Spleen (tissue), 11 donors: ENCODE measurements around the gene PALD1. TPM values are rescaled to one million over a fixed set of nuclear protein-coding genes. Genes with fewer than 3 reads are reported as not detected.
A peak's percentile ranks its signal among the peaks of the same experiment; 100 is the strongest.

Source experiments
- DNase-seq: peaks from one replicate; pipeline ENCODE4 v3.0.0-alpha.2; 2020
- H3K27ac ChIP-seq, 8 donors: fragments of 200-600 bp; sonication (generic) in 7 of 8; 1 replicate in 4 of 8; 2 replicates in 4 of 8; pipeline versions ENCODE4 v1.5.0 to v1.8.0; 2016 to 2021; ENCODE audit warnings: inconsistent platforms in 4 of 8, mild to moderate bottlenecking in 4 of 8, moderate library complexity in 1 of 8
- H3K27me3 ChIP-seq, 7 donors: fragments of 200-600 bp; sonication (generic) in 6 of 7; replicated peaks in 1 of 7; 1 replicate in 4 of 7; 2 replicates in 3 of 7; pipeline versions ENCODE4 v1.5.0 to v1.8.0; 2016 to 2021; ENCODE audit warnings: inconsistent platforms in 3 of 7, mild to moderate bottlenecking in 1 of 7
- H3K36me3 ChIP-seq, 6 donors: fragments of 200-600 bp; sonication (generic) in 5 of 6; 1 replicate in 4 of 6; 2 replicates in 2 of 6; pipeline versions ENCODE4 v1.5.0 to v1.8.0; 2016 to 2021; ENCODE audit warnings: inconsistent platforms in 2 of 6
- H3K4me1 ChIP-seq, 6 donors: fragments of 200-600 bp; sonication (generic) in 5 of 6; 1 replicate in 3 of 6; 2 replicates in 3 of 6; pipeline versions ENCODE4 v1.5.0 to v1.8.0; 2016 to 2021; ENCODE audit warnings: inconsistent platforms in 3 of 6
- H3K4me3 ChIP-seq, 8 donors: fragments of 200-600 bp; sonication (generic) in 7 of 8; 1 replicate in 4 of 8; 2 replicates in 4 of 8; pipeline versions ENCODE4 v1.5.0 to v1.8.0; 2016 to 2021; ENCODE audit warnings: inconsistent platforms in 4 of 8, mild to moderate bottlenecking in 4 of 8, moderate library complexity in 2 of 8
- H3K9me3 ChIP-seq, 8 donors: fragments of 200-600 bp; sonication (generic) in 7 of 8; 1 replicate in 4 of 8; 2 replicates in 4 of 8; pipeline versions ENCODE4 v1.5.0 to v1.8.0; 2016 to 2021; ENCODE audit warnings: inconsistent platforms in 4 of 8
- CTCF ChIP-seq, 11 experiments: fragments of 200-600 bp in 7 of 11; fragments of 450-650 bp in 4 of 11; sonication (generic) in 4 of 11; IDR thresholded peaks in 8 of 11; conservative IDR thresholded peaks in 3 of 11; 1 replicate in 7 of 11; 2 replicates in 4 of 11; pipeline versions ENCODE4 v1.4.0 to v1.8.0; 2016 to 2021; ENCODE audit warnings: antibody characterized with exemption in 11 of 11, inconsistent platforms in 4 of 11, mild to moderate bottlenecking in 1 of 11
- POLR2A ChIP-seq, 3 donors: fragments of 450-650 bp; IDR thresholded peaks; one replicate each; pipeline ENCODE4 v1.5.1; 2017; ENCODE audit warnings: antibody characterized with exemption in 3 of 3, mild to moderate bottlenecking in 1 of 3
- POLR2AphosphoS5 ChIP-seq, 3 donors: sonication (generic); formaldehyde crosslinking; IDR thresholded peaks; one replicate each; pipeline ENCODE4 v1.5.1; 2017; ENCODE audit warnings: antibody characterized with exemption in 3 of 3
- WGBS, 5 donors: extraction: QIAGEN DNeasy Blood & Tissue Kit in 3 of 5; methylation state at CpG; one replicate each; pipeline versions ENCODE4 v1.1.5 to v1.1.7; 2013 to 2018; 5-methylcytosine and 5-hydroxymethylcytosine counted together
- intact Hi-C: fragments of 100-400 bp; cut with DNase I; formaldehyde crosslinking; loops from one replicate; pipeline ENCODE4 v1.15.0; 2023; ENCODE audit warnings: low total_unique reads
- polyA plus RNA-seq, 3 donors: library from polyadenylated mRNA; stranded (reverse); fragments of 200-250 nt; gene quantifications; one replicate each; pipeline ENCODE4 v1.2.1, GENCODE V29; 2013
- total RNA-seq, 7 donors: library from RNA; depleted of rRNA in 3 of 7; stranded (reverse); fragments of >200 nt in 3 of 7; fragmentation: NEBNext Ultra II Directional in 4 of 7; extraction: Animal tissue kit (Norgen Biotek cat#: 25700) in 4 of 7; gene quantifications; one replicate each; pipeline versions ENCODE4 v1.1.0 to v1.2.1, GENCODE V29; 2016 to 2021
- donor health status: healthy with polysubstance abuse.
- donor health status: DM: no; HTN: no; CAD: no; lungs with moderate emphysema.
- donor health status: DM: no; HTN: no; CAD: no.
- donor health status: Bipolar disorder and iron deficiency.
- donor health status: healthy.
- donor health status: DM: no; HTN: no; CAD: no.
- donor health status: DM: yes; HTN: yes; CAD: no.

The PALD1 gene
- total and polyA plus RNA-seq, 10 donors, result 7.7 to 27.8 (median 19.5) TPM

- intact Hi-C loops, result no loop called here
Observed at GRCh38 chr10:70528314-70528713, 49.7 kb downstream of the PALD1 start.

GRCh38 chr10:70528741-70529362 lies 50.3 kb downstream of the PALD1 start:
- H3K4me3 ChIP-seq, result no peak overlapping the region
- peaks cover 0 to 11% (median 3%) of the 10 kb centered on the region in 6 donors for H3K4me1 ChIP-seq
- H3K9me3 ChIP-seq, result no peaks in the 10 kb centered on the region
- WGBS, 5 donors, result 67 to 81% (median 76%) methylated on average over 10 of the region's 10 CpGs
- TF ChIP-seq CTCF (IDR thresholded peaks at IDR 0.05 in 8 of 11, conservative IDR thresholded peaks at IDR 0.05 in 3 of 11) (no peak), POLR2A (IDR thresholded peaks at IDR 0.05) (no peak), POLR2AphosphoS5 (IDR thresholded peaks at IDR 0.05) (no peak)
- no peak for DNase-seq
- H3K27me3 ChIP-seq, result no peaks in the 10 kb centered on the region
- intact Hi-C loops, result no loop called here
- H3K36me3 ChIP-seq, result peaks cover 0 to 45% (median 3%) of the 10 kb centered on the region in 6 donors
- no peak overlapping the region for H3K27ac ChIP-seq

More at GRCh38 chr10:70528314-70528713, 49.7 kb downstream of the PALD1 start:
- no peak overlapping the region for H3K27ac ChIP-seq
- TF ChIP-seq CTCF (IDR thresholded peaks at IDR 0.05 in 8 of 11, conservative IDR thresholded peaks at IDR 0.05 in 3 of 11) (no peak), POLR2A (IDR thresholded peaks at IDR 0.05) (no peak), POLR2AphosphoS5 (IDR thresholded peaks at IDR 0.05) (no peak)
- WGBS, 5 donors, result 85 to 93% (median 88%) methylated on average over 3 to 4 of the region's 4 CpGs
- no peak overlapping the region for H3K4me3 ChIP-seq
- H3K27me3 ChIP-seq, result no peaks in the 10 kb centered on the region
- peaks cover 0 to 16% (median 5%) of the 10 kb centered on the region in 6 donors for H3K4me1 ChIP-seq
- H3K9me3 ChIP-seq, result no peaks in the 10 kb centered on the region
- H3K36me3 ChIP-seq, result peaks cover 0 to 40% (median under 1%) of the 10 kb centered on the region in 6 donors
- DNase-seq, result no peak

- Histone ChIP-seq H3K4me3 (no peak overlapping the region), H3K27me3 (no peaks in the 10 kb centered on the region), H3K36me3 (peaks cover 0 to 55% (median 4%) of the 10 kb centered on the region in 6 donors), H3K4me1 (peaks cover 0 to 11% (median 3%) of the 10 kb centered on the region in 6 donors), H3K27ac (no peak overlapping the region), H3K9me3 (no peaks in the 10 kb centered on the region)
- WGBS, 5 donors, result 48 to 78% (median 57%) methylated on average over 8 of the region's 8 CpGs
- no peak for TF ChIP-seq CTCF (IDR thresholded peaks at IDR 0.05 in 8 of 11, conservative IDR thresholded peaks at IDR 0.05 in 3 of 11)
- TF ChIP-seq POLR2AphosphoS5 (IDR thresholded peaks at IDR 0.05), result peak in 1 of 3 donors; percentile 16
- no peak for DNase-seq
- intact Hi-C loops, result no loop called here
Observed at GRCh38 chr10:70529848-70530247, 51.3 kb downstream of the PALD1 start.

GRCh38 chr10:70530315-70530714 lies 51.7 kb downstream of the PALD1 start:
- WGBS, 5 donors, result 75 to 88% (median 79%) methylated on average over 6 of the region's 6 CpGs
- Histone ChIP-seq H3K27me3 (no peaks in the 10 kb centered on the region), H3K4me1 (peaks cover 0 to 11% (median 3%) of the 10 kb centered on the region in 6 donors), H3K9me3 (no peaks in the 10 kb centered on the region), H3K4me3 (no peak overlapping the region), H3K27ac (no peak overlapping the region), H3K36me3 (peaks cover 0 to 58% (median 4%) of the 10 kb centered on the region in 6 donors)
- intact Hi-C loops, result no loop called here
- no peak for TF ChIP-seq POLR2AphosphoS5 (IDR thresholded peaks at IDR 0.05)
- no peak for TF ChIP-seq CTCF (IDR thresholded peaks at IDR 0.05 in 8 of 11, conservative IDR thresholded peaks at IDR 0.05 in 3 of 11)
- no peak for TF ChIP-seq POLR2A (IDR thresholded peaks at IDR 0.05)
- DNase-seq, result no peak
